Measurements from ENCODE around the gene SLC25A6.
"Not testable (repeated sequence)": the region's sequence is repeated elsewhere in the genome, so short reads cannot be mapped to it uniquely, and the experiment has no call there.

The SLC25A6 gene

DNA sequence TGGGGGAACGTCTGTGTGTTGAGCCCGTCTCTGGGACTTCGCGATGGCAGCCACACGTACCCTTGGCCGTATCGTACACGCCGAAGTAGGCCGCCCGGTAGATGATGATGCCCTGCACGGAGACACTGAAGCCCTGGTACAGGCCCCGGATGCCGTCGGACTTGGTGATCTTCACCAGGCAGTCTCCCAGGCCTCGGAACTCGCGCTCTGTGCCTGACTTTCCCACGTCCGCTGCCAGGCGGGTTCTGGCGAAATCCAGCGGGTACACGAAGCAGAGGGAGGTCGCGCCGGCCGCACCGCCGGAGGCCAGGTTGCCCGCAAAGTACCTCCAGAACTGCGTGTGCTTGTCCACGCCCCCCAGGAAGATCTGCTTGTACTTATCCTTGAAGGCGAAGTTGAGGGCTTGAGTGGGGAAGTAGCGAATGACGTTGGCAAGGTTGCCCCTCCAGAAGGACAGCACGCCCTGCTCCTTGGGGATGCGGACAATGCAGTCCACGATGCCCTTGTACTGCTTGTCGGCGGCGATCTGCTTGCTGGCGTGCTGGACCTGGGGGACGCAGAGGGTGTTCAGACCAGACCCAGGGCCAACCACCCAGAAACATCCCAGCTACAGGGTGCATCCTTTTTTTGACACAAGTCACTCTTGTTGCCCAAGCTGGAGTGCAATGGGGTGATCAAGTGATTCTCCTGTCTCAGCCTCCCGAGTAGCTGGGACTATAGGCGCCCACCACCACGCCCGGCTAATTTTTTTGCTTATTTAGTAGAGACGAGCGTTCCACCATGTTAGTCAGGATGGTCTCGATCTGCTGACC, 2.5 kb downstream of the SLC25A6 start:
- DNase-seq: no peak

DNA sequence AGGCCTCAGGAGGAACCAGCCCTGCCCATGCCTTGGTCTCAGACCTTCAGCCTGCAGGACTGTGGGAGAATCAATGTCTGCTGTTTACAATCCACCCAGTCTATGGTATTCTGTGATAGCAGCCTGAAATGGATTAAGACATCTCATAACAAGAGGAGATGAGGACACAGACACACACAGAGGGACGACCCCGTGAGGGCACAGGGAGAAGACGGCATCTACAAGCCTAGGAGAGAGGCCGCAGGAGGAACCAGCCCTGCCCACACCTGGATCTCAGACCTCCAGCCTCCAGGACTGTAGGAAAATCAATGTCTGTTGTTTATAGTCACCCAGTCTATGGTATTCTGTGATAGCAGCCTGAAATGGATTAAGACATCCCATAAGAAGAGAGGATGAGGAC, 3.3 kb downstream of the SLC25A6 start:
- no peak for DNase-seq

DNA sequence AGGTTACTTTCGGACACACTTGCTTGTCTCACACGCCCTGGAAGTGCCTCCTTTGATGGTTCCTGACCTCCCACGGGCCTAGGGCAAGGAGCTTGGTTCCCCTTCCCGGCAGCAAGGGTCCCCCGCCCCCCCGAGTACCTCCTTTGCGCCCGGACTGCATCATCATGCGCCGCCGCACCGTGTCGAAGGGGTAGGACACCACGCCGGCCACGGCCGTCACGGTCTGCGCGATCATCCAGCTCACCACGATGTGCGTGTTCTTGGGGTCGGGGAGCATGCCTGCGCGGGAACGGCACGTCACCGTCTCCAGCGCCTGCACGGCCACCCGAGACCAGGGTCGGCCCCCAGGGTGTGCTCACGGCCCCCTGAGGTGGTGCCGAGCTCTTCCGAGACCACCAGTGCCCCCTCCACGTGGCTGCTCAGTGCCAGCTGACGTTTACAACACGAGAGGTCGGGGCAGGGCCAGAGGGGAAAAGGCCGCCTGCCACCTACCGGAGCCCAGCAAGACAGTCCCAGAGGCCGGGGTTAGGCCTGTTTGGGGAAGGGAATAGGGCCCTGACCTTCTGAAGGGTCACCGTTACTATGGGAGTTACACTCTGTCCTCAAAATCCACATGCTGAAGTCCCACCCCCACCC, 4.7 kb downstream of the SLC25A6 start:
- DNase-seq: no peak

GRCh38 chrX:1386338-1387127, 5.4 kb downstream of the SLC25A6 start:
- no peak for DNase-seq

DNA sequence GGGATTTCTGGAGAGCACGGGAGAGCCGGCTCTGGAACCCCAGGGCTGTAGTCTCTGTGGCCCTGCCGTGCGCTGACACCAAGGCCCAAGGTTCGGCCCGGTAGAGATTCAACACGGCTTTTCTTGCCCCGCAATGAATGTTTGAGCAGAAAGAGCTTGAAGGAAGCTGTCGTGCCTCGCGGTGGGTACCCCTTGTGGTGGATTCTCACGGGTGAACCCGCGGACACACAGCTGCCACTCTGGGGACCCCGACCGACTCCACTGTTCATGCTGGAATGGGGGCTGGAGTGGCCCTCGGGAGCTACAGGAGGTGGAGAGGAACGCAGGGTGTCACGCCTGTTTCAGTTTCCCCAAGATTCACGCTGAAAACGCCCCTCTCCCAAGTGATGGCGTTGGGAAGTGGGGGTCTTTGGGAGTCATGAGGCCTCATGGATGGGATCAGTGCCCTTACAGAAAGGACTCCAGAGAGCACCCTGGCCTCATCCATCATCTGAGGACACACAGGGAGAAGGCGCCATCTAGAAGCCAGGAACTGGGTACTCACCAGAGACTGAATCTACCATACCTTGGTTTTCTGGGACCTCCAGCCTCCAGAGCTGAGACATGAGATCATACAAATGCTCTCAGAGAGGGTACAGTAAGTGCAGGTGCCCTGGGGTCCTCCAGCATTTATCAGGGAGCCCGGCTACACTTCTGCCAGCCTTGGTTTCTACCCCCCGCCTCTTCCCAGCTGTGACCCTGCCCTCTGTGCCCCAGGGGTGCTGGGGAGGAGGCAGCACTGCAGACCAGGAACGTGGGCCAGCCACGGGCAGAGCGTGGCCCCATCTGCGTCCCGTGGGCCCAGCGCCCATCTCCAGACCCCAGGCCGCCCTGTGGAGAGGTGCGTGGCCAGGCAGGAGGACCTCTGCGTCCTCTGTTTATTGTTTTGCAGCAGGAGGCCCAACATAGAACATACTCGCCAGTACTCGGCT, 6.4 kb downstream of the SLC25A6 start:
- no peak for DNase-seq

GRCh38 chrX:1384658-1385252, 7.2 kb downstream of the SLC25A6 start:
- DNase-seq: no peak

GRCh38 chrX:1380672-1381233, 11.2 kb downstream of the SLC25A6 start:
- DNase-seq: no peak

DNA sequence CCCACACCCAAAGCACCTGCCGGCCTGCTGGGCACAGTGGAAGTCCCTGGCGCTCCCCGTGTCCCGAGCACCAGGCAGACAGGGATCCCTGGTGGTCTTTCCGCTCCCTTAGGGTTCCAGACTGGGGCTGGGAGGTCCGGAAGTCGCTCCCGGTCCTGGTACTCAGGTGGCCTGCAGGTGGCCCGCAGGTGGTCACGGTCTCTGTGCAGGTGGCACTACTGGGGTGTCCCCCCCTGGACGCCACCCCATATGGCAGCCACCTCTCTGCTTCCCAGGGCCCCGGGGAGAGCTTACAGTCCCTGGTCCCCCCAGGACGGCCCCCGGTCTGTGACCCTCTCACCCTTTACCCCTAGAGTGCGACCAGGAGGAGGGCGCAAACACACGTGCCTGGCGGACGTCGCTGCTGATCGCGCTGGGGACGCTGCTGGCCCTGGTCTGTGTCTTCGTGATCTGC, 13.6 kb downstream of the SLC25A6 start:
- no peak for DNase-seq

GRCh38 chrX:1368385-1368698, 23.6 kb downstream of the SLC25A6 start:
- no peak for DNase-seq

GRCh38 chrX:1366363-1366762, 25.6 kb downstream of the SLC25A6 start:
- not testable (repeated sequence) for DNase-seq

GRCh38 chrX:1361910-1362309, 30.0 kb downstream of the SLC25A6 start:
- no peak for DNase-seq

GRCh38 chrX:1361275-1361674, 30.6 kb downstream of the SLC25A6 start:
- DNase-seq: no peak

- no peak for DNase-seq
Observed at GRCh38 chrX:1360171-1360570, 31.7 kb downstream of the SLC25A6 start.

DNA sequence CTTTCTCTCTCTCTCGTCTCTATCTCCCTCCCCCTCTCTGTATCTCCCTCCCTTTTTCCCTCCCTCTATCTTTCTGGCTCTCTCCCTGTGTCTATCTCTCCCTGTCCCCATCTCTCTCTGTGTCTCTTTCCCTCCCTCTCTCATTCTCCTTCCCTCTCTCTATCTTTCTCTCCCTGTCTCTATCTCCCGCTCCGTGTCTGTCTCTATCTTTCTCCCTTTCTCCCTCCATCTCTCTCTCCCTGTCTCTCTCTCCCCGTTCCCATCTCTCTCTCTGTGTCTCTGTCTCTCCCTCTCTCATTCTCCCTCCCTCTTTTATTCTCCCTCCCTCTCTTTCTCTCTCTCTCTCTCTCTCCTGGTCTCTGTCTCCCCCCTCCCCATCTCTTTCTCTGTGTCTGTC, 32.4 kb downstream of the SLC25A6 start:
- no peak for DNase-seq

DNA sequence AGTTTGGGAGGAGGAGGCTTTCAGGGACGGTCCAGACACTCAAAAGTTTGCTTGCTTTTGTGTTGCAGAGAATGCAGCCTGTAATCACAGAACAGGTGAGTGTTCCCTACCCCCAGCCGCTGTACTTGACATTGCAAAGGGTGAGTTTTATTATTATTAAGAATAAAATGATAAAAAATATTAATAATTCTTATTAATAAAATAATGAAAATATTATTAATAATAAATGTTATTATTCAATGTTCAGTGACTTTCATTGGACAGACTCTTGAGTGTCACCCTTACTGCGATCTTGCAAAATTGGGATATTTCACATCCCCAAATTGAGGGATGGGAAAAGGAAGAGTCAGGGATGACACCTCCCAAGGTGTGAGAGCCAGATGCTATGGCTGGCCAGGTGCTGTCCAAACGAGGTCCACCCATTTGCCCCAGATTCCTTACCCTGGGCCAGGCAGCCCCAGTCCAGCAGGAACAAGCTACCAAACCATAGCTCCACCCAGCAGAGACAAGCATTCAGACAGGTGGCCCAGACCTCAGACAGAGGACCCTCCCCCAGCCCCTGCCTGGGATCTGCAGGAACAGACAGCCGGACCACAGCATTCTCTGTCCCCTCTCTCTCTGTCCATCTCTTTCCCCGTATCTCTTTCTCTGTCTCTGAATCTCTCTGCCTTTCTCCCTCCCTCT, 33.0 kb downstream of the SLC25A6 start:
- no peak for DNase-seq

GRCh38 chrX:1357993-1358392, 33.9 kb downstream of the SLC25A6 start:
- DNase-seq: no peak

GRCh38 chrX:1355131-1356046, 36.5 kb downstream of the SLC25A6 start:
- no peak for DNase-seq

DNA sequence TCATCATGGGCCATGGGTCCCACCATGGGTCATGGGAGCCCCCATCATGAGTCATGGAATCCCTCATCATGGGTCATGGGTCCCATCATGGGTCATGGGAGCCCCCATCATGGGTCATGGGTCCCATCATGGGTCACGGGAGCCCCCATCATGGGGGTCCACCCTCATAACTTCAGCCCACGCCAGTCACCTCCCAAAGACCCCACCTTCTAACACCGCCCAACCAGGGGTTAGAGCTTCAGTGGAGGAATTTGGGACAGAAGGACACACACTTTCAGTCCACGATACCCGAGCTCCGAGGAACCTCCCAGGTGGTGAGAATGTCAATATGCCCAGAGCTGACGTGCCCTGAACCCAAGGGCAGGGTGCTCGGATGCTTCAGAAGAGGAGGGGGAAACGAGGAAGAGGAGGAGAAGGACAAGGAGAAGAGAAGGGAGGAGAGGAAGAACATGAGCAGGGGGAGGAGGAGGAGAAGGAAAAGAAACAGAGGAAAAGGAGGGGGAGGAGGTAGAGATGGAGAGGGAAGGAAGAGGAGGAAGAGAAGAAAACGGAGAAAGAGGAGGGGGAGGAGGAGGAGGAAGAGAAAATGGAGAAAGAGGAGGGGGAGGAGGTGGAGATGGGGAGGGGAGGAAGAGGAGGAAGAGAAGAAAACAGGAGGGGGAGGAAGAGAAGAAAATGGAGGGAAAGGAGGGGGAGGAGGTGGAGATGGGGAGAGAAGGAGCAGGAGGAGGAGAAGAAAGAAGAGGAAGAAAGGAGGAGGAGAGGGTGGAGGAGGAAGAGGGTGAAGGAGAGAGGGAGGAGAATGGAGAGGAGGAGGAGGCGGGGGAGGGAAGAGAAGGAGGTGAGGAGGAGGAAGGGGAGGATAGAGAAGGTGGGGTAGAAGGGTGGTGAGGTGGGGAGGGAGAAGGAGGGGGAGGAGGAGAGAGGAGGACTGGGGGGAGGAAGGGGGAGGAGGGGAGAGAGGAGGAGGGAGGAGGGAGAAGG, 37.6 kb downstream of the SLC25A6 start:
- no peak for DNase-seq
